ENCODE results near the gene KLHL13.

GRCh38 chrX:117990438-117990837 lies 126.2 kb downstream of the KLHL13 start:
- TF ChIP-seq POLR2AphosphoS5 (IDR thresholded peaks at IDR 0.05) (no peak), POLR2A (IDR thresholded peaks at IDR 0.05) (no peak)
